ENCODE data around the gene PHACTR3.
A peak's percentile ranks its signal among the peaks of the same experiment; 100 is the strongest.

Gene PHACTR3

GRCh38 chr20:59589086-59589684, 15.2 kb upstream of the PHACTR3 start:
- no peak for TF ChIP-seq CTCF (IDR thresholded peaks at IDR 0.05; ENCODE audit: insufficient read depth, low read depth, low read length, missing control alignments)
- no peak overlapping the region for H3K4me3 ChIP-seq (ENCODE audit: low read depth, low read length)
- no peak for DNase-seq (ENCODE audit: low read depth)

GRCh38 chr20:59591061-59591460, 13.3 kb upstream of the PHACTR3 start:
- TF ChIP-seq CTCF (IDR thresholded peaks at IDR 0.05; ENCODE audit: insufficient read depth, low read depth, low read length, missing control alignments), result no peak
- DNase-seq (ENCODE audit: low read depth), result no peak
- H3K4me3 ChIP-seq (ENCODE audit: low read depth, low read length), result no peak overlapping the region

GRCh38 chr20:59596690-59597089, 7.7 kb upstream of the PHACTR3 start:
- no peak for TF ChIP-seq CTCF (IDR thresholded peaks at IDR 0.05; ENCODE audit: insufficient read depth, low read depth, low read length, missing control alignments)
- no peak for DNase-seq (ENCODE audit: low read depth)

GRCh38 chr20:59597240-59597639, 7.1 kb upstream of the PHACTR3 start:
- no peak for TF ChIP-seq CTCF (IDR thresholded peaks at IDR 0.05; ENCODE audit: insufficient read depth, low read depth, low read length, missing control alignments)
- no peak for DNase-seq (ENCODE audit: low read depth)
- H3K4me3 ChIP-seq (ENCODE audit: low read depth, low read length), result no peak overlapping the region

More at GRCh38 chr20:59596690-59597089, 7.7 kb upstream of the PHACTR3 start:
- no peak overlapping the region for H3K4me3 ChIP-seq (ENCODE audit: low read depth, low read length)

GRCh38 chr20:59598625-59599310, 5.6 kb upstream of the PHACTR3 start:
- DNase-seq (ENCODE audit: low read depth), result peak; percentile 65
- peak; percentile 89 for TF ChIP-seq CTCF (IDR thresholded peaks at IDR 0.05; ENCODE audit: insufficient read depth, low read depth, low read length, missing control alignments)
- no peak overlapping the region for H3K4me3 ChIP-seq (ENCODE audit: low read depth, low read length)

GRCh38 chr20:59599941-59600340, 4.4 kb upstream of the PHACTR3 start:
- no peak for DNase-seq (ENCODE audit: low read depth)
- no peak for TF ChIP-seq CTCF (IDR thresholded peaks at IDR 0.05; ENCODE audit: insufficient read depth, low read depth, low read length, missing control alignments)
- no peak overlapping the region for H3K4me3 ChIP-seq (ENCODE audit: low read depth, low read length)
